H1 (cell line): ENCODE data around the gene LPAR3.

Source experiments
- ATF2 ChIP-seq: IDR thresholded peaks from 2 replicates; pipeline ENCODE4 v1.6.1; 2012; ENCODE audit warnings: low read length, inconsistent platforms
- CBX8 ChIP-seq: fragments of 300-800, 300-1000 bp; sonication (generic); IDR thresholded peaks from 2 replicates; pipeline ENCODE4 v1.7.1; 2016; ENCODE audit warnings: low read depth, low read length, borderline replicate concordance
- CEBPB ChIP-seq: IDR thresholded peaks from 2 replicates; pipeline ENCODE4 v1.6.1; 2012; ENCODE audit warnings: low read depth, low read length
- CHD2 ChIP-seq: IDR thresholded peaks from 2 replicates; pipeline ENCODE4 v1.6.1; 2012; ENCODE audit warnings: low read length, improper control_type of control experiment
- CHD7 ChIP-seq: fragments of 300-600 bp; sonication (generic); IDR thresholded peaks from 2 replicates; pipeline ENCODE4 v1.7.1; 2012; ENCODE audit warnings: low read length, moderate library complexity, mild to moderate bottlenecking, inconsistent platforms; ENCODE audit not compliant: insufficient replicate concordance
- CTCF ChIP-seq, 3 experiments: IDR thresholded peaks; 1 replicate in 2 of 3; 2 replicates in 1 of 3; pipeline versions ENCODE4 v1.5.1 to v1.6.1; 2011; ENCODE audit warnings: low read length in 3 of 3, mild to moderate bottlenecking in 3 of 3, inconsistent platforms in 2 of 3, low read depth in 1 of 3, moderate library complexity in 1 of 3; ENCODE audit not compliant: insufficient read depth in 1 of 3; ENCODE audit errors: control extremely low read depth in 1 of 3
- EP300 ChIP-seq, 2 experiments: IDR thresholded peaks; 1 replicate in 1 of 2; 2 replicates in 1 of 2; pipeline ENCODE4 v1.6.1; 2011 to 2012; ENCODE audit warnings: low read depth in 2 of 2, low read length in 2 of 2, mild to moderate bottlenecking in 2 of 2, borderline replicate concordance in 1 of 2, inconsistent platforms in 1 of 2, moderate library complexity in 1 of 2
- EZH2 ChIP-seq: fragments of 200-600 bp; sonication (generic); IDR thresholded peaks from 2 replicates; pipeline ENCODE4 v1.7.1; 2012; ENCODE audit warnings: low read depth, mild to moderate bottlenecking, moderate library complexity, low read length, inconsistent platforms; ENCODE audit not compliant: severe bottlenecking
- GABPA ChIP-seq: IDR thresholded peaks from 2 replicates; pipeline ENCODE4 v1.6.1; 2011; ENCODE audit warnings: mild to moderate bottlenecking, low read length, moderate library complexity, borderline replicate concordance; ENCODE audit not compliant: insufficient read depth
- HDAC2 ChIP-seq, 2 experiments: fragments of 300-600 bp in 1 of 2; sonication (generic) in 1 of 2; IDR thresholded peaks; 2 replicates each; pipeline ENCODE4 v1.6.1; 2011 to 2012; ENCODE audit warnings: low read depth in 2 of 2, low read length in 2 of 2, mild to moderate bottlenecking in 2 of 2, moderate library complexity in 2 of 2, borderline replicate concordance in 1 of 2, inconsistent platforms in 1 of 2
- JUN ChIP-seq: IDR thresholded peaks from 2 replicates; pipeline ENCODE4 v1.6.1; 2011; ENCODE audit warnings: low read depth, mild to moderate bottlenecking, improper control_type of control experiment, low read length
- MAFK ChIP-seq: IDR thresholded peaks from 2 replicates; pipeline ENCODE4 v1.6.1; 2012; ENCODE audit warnings: low read depth, mild to moderate bottlenecking, improper control_type of control experiment, low read length
- RNF2 ChIP-seq: fragments of 200-900, 300-1000 bp; sonication (generic); IDR thresholded peaks from 2 replicates; pipeline ENCODE4 v1.7.1; 2016; ENCODE audit warnings: borderline replicate concordance, low read depth, mild to moderate bottlenecking, antibody characterized with exemption, low read length; ENCODE audit not compliant: poor library complexity, severe bottlenecking; ENCODE audit errors: missing control alignments
- SP4 ChIP-seq: IDR thresholded peaks from 2 replicates; pipeline ENCODE4 v1.6.1; 2012; ENCODE audit warnings: low read length, inconsistent platforms

- TF ChIP-seq CTCF (IDR thresholded peaks at IDR 0.05; ENCODE audit: control extremely low read depth in 1 of 3, insufficient read depth in 1 of 3, low read depth in 1 of 3, low read length in 3 of 3) (no peak), SP4 (no peak), MAFK (no peak), CHD2 (no peak), CBX8 (no peak), GABPA (no peak), ATF2 (no peak), EP300 (IDR thresholded peaks at IDR 0.05; ENCODE audit: borderline replicate concordance in 1 of 2, low read depth in 2 of 2, low read length in 2 of 2) (no peak), JUN (no peak), CEBPB (0 out of 2 replicates have a peak, but pooled peaks have one; percentile 15), CHD7 (no peak), RNF2 (no peak), HDAC2 (IDR thresholded peaks at IDR 0.05; ENCODE audit: borderline replicate concordance in 1 of 2, low read depth in 2 of 2, low read length in 2 of 2) (no peak), EZH2 (no peak)
These were observed 97.8 kb downstream of the LPAR3 start for GRCh38 chr1:84795213-84795612.
